ENCODE measurements around the gene ALOXE3.

DNA sequence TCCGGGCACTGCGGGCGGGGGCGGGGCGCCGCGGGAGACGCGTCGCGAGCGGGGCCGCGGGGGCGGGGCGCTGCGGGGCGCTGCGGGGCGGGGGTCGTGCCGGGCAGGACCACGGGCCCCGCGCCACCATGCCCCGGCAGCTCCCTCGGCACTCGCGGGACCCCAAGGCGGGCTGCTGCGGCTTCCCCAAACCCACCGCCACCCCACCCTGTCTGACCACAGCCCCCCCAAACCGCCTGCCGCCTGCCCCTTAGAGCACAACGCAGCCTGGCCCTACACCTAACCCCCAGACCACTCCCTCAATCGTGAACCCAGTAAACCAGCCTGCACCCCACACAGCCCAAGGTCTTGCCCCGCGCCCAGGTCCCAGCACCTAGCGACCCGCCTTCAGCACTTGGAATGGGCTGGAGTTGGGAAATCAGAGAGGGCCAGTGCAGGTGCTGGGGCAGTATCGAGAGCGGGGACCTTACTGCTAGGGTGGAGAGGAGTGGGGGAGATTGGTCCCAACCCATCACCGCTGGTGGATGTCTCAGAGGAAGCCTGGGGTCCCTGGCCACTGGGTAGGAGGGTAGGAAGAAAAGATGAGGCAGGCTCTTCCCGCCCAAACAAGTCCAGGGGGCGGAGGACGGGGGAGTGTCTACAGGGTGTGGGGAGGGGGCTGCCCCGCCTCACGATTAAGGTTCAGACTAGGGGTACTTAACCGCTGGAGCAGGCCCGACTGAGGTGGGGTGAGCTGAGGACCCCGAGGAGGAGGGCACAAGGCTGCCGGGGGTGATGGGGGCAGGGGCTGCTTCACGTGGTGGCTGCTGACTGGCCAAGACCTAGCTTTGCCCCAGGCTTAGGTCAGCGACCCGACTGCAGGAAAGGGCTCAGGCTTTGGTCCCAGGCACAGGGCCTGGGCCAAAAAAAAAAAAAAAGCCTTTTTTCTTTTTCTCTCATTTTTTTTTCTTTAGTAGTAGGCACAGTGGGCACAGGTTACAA is 45.0 kb upstream of the ALOXE3 start:
- no peak for TF ChIP-seq CTCF (IDR thresholded peaks at IDR 0.05; ENCODE audit: low read length)
- no peak for TF ChIP-seq EZH2 (IDR thresholded peaks at IDR 0.05; ENCODE audit: borderline replicate concordance, low read length)
